AG09319 (cell line): Measurements from ENCODE around the gene IL37.
A peak's percentile ranks its signal among the peaks of the same experiment; 100 is the strongest.

Experiments used
- DNase-seq: peaks from one replicate; pipeline ENCODE4 v3.0.0-alpha.2; 2010; ENCODE audit warnings: low read depth; ENCODE audit errors: extremely low read depth
- CTCF ChIP-seq: IDR thresholded peaks from 2 replicates; pipeline ENCODE4 v1.5.1; 2011; ENCODE audit warnings: low read depth, mild to moderate bottlenecking, inconsistent platforms, low read length, moderate library complexity

Gene IL37, protein sequence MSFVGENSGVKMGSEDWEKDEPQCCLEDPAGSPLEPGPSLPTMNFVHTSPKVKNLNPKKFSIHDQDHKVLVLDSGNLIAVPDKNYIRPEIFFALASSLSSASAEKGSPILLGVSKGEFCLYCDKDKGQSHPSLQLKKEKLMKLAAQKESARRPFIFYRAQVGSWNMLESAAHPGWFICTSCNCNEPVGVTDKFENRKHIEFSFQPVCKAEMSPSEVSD

DNA sequence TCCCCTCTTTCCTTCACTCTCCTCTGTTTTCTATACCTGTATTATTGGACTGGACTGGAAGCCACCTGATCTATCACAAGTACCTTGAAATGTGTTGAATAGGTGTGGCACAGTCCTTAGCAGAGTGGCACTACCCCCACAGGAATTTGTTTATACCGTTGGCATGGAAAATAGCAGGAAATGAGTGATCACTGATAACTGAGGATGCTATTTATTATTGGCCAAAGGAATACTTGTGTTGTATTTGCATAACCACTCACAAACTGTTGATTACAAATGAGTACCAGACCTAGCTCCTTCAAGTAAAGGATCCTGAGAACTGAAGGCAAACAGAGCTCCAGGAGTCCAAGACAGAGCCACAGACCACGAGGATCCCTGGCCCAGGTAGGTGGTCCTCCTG lies at the start of gene IL37:
IL37 (plus strand) TSS at position 301 of the 400 bp plus-strand sequence. CDS start 1,848 bp downstream, outside the sequence.
- TF ChIP-seq CTCF: no peak
- no peak for DNase-seq

GRCh38 chr2:112864072-112864471 lies 46.9 kb upstream of the IL37 start:
- no peak for TF ChIP-seq CTCF
- DNase-seq: no peak

DNA sequence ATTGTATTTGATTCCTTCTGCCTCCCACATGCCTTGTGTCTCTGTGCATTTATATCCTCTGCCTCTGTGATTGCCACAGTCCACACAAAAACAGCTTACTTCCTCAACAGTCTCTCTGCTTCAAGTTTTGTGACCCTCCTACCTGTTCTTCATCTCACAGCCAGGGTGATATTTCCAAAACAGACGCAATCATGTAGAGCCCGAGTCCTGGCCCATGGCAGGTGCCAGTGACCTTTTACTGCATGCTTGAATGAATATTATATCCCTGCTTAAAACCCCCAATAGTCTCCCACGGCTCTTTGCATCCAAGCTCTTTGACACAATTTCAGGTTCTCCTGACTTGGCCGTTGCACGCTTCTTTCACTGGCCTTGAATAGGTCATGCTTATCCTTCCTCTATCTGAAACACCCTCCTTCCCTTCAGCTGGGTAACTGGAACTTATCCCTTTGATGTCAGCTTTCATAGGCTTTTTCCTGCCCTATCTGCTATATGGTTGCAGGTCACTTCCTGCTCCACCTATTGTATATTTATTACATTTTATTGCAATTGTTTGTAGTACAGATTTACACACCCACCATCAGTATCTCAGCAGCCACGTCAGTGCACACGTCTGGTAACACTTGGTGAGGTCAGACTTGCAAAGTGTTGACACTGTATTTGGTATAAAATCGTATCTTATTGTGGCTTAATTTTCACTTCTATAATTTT lies 44.7 kb upstream of the IL37 start:
- no peak for DNase-seq

GRCh38 chr2:112867701-112868631 lies 43.0 kb upstream of the IL37 start:
- DNase-seq: no peak
- TF ChIP-seq CTCF: no peak

More for the DNA sequence above, 44.7 kb upstream of the IL37 start:
- TF ChIP-seq CTCF: no peak

- no peak for TF ChIP-seq CTCF
- DNase-seq: peak; percentile 60
Measured at GRCh38 chr2:112869258-112869842, 41.6 kb upstream of the IL37 start.

DNA sequence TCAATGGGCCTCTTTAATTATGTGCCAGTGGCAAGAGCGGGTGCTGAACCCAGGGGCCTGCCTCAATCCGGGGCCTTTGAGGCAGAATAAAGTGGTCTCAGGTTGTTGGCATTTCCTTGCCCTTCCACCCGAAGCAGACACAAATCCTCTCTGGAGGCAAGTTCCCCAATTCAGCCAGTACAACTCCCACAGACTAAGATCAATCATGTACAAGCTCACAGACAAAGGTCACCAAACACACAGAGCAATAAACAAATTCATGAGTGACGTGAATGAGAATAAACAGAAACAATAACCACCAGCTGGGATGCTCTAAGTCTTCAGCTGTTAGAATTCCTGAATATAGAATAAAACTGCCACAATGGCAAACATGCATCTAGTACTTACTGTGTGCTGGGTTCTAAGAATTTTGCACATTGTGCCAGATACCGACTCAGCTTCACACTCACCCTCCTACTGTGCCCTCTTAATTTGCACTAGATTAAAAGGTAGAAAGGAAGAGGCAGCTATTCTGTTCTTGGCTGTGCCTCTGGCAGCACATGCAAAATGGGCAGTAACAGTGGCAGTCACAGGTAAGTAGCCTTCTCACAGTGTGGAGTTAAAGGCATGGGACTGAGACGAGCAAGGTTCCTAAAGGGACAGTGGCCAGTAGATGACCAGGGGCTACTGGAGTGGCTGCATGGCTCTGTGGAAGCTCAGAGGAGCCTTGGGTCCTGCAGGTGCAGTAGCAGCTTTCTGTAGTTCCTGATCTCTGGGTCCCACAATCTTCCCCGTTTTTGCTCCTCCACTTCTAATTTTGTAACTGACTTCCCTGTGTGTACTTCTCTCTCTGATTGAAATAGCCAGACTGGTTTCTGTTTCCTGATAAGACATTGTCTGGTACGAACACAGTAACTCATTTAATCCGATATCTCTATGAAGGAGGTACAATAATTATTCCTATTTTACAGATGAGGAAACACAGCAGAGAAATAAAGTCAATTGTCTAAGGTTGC lies 39.8 kb upstream of the IL37 start:
- DNase-seq: no peak
- TF ChIP-seq CTCF: no peak
